Activated T-cell treated with anti-CD3 and anti-CD28 coated beads for 1 hour (primary cell): ENCODE data around the gene RCL1.
"Not testable (repeated sequence)": the region's sequence is repeated elsewhere in the genome, so short reads cannot be mapped to it uniquely, and the experiment has no call there.

Source experiments
- DNase-seq: peaks from one replicate; pipeline ENCODE4 v3.0.0-alpha.2; 2020; ENCODE audit warnings: low read depth

Gene RCL1

DNA sequence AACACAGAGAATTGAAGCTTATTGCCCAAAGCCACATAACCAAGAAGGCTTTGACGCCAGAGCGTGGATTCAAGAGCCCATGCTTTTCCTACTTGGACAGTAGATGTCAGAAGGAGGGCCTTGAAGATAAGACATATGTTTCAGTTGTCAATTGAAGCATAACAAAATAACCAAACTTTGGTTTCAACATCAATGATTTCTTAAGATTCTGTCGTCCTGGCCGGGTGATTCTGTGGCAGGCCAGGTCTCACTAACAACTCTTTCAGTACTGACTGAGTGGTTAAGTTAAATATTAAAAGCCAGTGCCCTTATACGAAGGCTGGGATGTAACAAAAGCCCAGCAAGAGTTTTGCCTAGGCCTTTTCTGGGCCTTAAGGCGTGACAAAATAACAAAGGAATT, 94.0 kb downstream of the RCL1 start:
- no peak for DNase-seq

GRCh38 chr9:4887556-4887955, 94.8 kb downstream of the RCL1 start:
- DNase-seq = no peak

GRCh38 chr9:4890242-4890641, 97.5 kb downstream of the RCL1 start:
- no peak for DNase-seq

GRCh38 chr9:4890929-4891328, 98.2 kb downstream of the RCL1 start:
- no peak for DNase-seq

- DNase-seq = no peak
Measured at GRCh38 chr9:4891674-4892073, 98.9 kb downstream of the RCL1 start.

DNA sequence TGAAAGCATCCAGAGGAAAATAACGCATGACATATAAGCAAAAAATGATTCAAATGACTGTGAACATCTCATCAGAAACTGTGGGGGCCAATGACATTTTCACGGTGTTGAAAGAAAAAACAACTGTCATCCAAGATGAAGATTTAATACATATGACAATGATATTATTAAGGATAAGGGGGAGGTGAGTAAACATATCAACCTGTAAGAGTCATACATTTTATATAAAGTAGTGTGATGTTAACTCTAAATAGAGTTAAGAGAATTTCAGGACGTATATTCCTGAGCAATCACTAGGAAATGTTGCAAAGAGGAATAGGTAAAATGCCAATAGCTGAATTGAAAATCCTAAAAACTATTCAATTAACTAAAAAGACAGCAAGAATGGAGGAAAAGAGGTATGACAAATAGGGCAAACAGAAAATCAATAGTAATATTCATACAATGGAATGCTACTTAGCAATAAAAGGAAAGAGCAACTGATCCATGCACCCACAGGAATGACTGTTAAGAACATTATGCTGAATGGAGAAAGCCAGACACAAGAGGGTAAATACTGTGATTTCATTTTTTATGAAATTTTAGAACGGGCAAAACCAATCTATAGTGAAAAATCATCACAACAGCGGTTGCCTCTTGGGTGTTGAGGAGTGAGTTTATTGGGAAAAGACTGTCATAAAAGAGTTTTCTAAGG, 99.9 kb downstream of the RCL1 start:
- DNase-seq = no peak

DNA sequence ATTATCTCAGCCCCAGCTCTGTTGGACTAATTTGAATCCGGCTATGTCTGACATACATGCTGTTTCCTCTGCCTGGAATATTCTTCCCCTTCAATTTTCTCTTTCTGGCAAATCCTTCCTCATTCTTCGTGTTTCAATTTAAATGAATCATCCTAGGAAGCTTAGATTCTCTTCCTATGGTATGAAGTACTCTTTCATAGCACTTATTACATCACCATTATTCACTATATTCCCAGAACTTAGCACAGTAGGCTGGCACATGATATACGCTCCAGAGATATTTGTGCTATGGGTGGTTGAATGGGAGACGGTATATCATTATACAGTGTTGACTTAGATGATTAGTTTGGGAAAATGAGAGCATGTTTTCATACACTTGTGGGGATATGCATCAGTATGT, 101.3 kb downstream of the RCL1 start:
- DNase-seq = no peak

GRCh38 chr9:4899853-4900252, 107.1 kb downstream of the RCL1 start:
- DNase-seq = not testable (repeated sequence)

DNA sequence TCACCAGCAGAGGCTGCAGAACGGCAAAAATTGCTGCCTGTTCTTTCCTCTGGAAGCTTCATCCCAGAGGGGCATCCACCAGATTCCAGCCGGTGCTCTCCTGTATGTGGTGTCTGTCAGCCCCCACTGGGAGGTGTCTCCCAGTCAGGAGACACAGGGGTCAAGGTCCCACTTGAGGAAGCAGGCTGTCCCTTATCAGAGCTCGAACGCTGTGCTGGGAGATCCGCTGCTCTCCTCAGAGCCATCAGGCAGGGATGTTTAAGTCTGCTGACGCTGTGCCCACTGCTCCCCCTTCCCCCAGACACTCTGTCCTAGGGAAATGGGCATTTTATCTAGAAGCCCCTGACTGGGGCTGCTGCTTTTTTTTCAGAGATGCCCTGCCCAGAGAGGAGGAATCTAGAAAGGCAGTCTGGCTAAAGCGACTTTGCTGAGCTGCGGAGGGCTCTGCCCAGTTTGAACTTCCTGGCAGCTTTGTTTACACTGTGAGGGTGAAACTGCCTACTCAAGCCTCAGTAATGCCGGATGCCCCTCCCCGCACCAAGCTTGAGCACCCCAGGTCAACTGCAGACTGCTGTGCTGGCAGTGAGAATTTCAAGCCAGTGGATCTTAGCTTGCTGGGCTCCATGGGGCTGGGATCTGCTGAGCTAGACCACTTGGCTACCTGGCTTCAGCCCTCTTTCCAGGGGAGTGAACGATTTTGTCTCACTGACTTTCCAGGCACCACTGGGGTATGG, 108.8 kb downstream of the RCL1 start:
- peak; percentile 4 for DNase-seq

- DNase-seq = no peak
Measured at GRCh38 chr9:4902135-4902475, 109.4 kb downstream of the RCL1 start.

GRCh38 chr9:4904322-4905134, 111.8 kb downstream of the RCL1 start:
- no peak for DNase-seq

DNA sequence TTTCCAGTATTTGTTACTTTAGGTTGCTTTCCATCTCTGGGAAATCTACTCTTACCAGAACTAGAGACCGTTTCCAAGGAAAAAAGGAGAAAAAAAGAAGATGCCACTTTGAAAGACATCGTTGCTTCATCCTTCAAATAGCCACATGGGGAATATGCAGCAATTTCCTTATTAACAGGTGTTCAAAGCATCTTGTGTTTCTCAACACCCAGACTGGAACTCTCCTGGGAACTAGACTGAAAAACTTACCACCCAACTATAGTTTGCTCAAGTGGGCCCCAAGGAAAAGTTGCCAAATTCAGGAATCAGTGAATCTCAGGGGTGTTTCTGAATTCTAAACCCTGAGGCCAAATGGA, 112.4 kb downstream of the RCL1 start:
- no peak for DNase-seq
